Spleen (tissue), 11 donors: ENCODE data around the gene ITFG1. TPM values are rescaled to one million over a fixed set of nuclear protein-coding genes. Genes with fewer than 3 reads are reported as not detected.
A peak's percentile ranks its signal among the peaks of the same experiment; 100 is the strongest.

ENCODE experiments used
- DNase-seq: peaks from one replicate; pipeline ENCODE4 v3.0.0-alpha.2; 2020
- H3K27ac ChIP-seq, 8 donors: fragments of 200-600 bp; sonication (generic) in 7 of 8; 1 replicate in 4 of 8; 2 replicates in 4 of 8; pipeline versions ENCODE4 v1.5.0 to v1.8.0; 2016 to 2021; ENCODE audit warnings: inconsistent platforms in 4 of 8, mild to moderate bottlenecking in 4 of 8, moderate library complexity in 1 of 8
- H3K27me3 ChIP-seq, 7 donors: fragments of 200-600 bp; sonication (generic) in 6 of 7; replicated peaks in 1 of 7; 1 replicate in 4 of 7; 2 replicates in 3 of 7; pipeline versions ENCODE4 v1.5.0 to v1.8.0; 2016 to 2021; ENCODE audit warnings: inconsistent platforms in 3 of 7, mild to moderate bottlenecking in 1 of 7
- H3K36me3 ChIP-seq, 6 donors: fragments of 200-600 bp; sonication (generic) in 5 of 6; 1 replicate in 4 of 6; 2 replicates in 2 of 6; pipeline versions ENCODE4 v1.5.0 to v1.8.0; 2016 to 2021; ENCODE audit warnings: inconsistent platforms in 2 of 6
- H3K4me1 ChIP-seq, 6 donors: fragments of 200-600 bp; sonication (generic) in 5 of 6; 1 replicate in 3 of 6; 2 replicates in 3 of 6; pipeline versions ENCODE4 v1.5.0 to v1.8.0; 2016 to 2021; ENCODE audit warnings: inconsistent platforms in 3 of 6
- H3K4me3 ChIP-seq, 8 donors: fragments of 200-600 bp; sonication (generic) in 7 of 8; 1 replicate in 4 of 8; 2 replicates in 4 of 8; pipeline versions ENCODE4 v1.5.0 to v1.8.0; 2016 to 2021; ENCODE audit warnings: inconsistent platforms in 4 of 8, mild to moderate bottlenecking in 4 of 8, moderate library complexity in 2 of 8
- H3K9me3 ChIP-seq, 8 donors: fragments of 200-600 bp; sonication (generic) in 7 of 8; 1 replicate in 4 of 8; 2 replicates in 4 of 8; pipeline versions ENCODE4 v1.5.0 to v1.8.0; 2016 to 2021; ENCODE audit warnings: inconsistent platforms in 4 of 8
- POLR2A ChIP-seq, 3 donors: fragments of 450-650 bp; IDR thresholded peaks; one replicate each; pipeline ENCODE4 v1.5.1; 2017; ENCODE audit warnings: antibody characterized with exemption in 3 of 3, mild to moderate bottlenecking in 1 of 3
- POLR2AphosphoS5 ChIP-seq, 3 donors: sonication (generic); formaldehyde crosslinking; IDR thresholded peaks; one replicate each; pipeline ENCODE4 v1.5.1; 2017; ENCODE audit warnings: antibody characterized with exemption in 3 of 3
- WGBS, 5 donors: extraction: QIAGEN DNeasy Blood & Tissue Kit in 3 of 5; methylation state at CpG; one replicate each; pipeline versions ENCODE4 v1.1.5 to v1.1.7; 2013 to 2018; 5-methylcytosine and 5-hydroxymethylcytosine counted together
- intact Hi-C: fragments of 100-400 bp; cut with DNase I; formaldehyde crosslinking; loops from one replicate; pipeline ENCODE4 v1.15.0; 2023; ENCODE audit warnings: low total_unique reads
- polyA plus RNA-seq, 3 donors: library from polyadenylated mRNA; stranded (reverse); fragments of 200-250 nt; gene quantifications; one replicate each; pipeline ENCODE4 v1.2.1, GENCODE V29; 2013
- total RNA-seq, 7 donors: library from RNA; depleted of rRNA in 3 of 7; stranded (reverse); fragments of >200 nt in 3 of 7; fragmentation: NEBNext Ultra II Directional in 4 of 7; extraction: Animal tissue kit (Norgen Biotek cat#: 25700) in 4 of 7; gene quantifications; one replicate each; pipeline versions ENCODE4 v1.1.0 to v1.2.1, GENCODE V29; 2016 to 2021
- TF ChIP-seq, protein P1 (sequence below), 11 experiments: fragments of 200-600 bp in 7 of 11; fragments of 450-650 bp in 4 of 11; sonication (generic) in 4 of 11; IDR thresholded peaks in 8 of 11; conservative IDR thresholded peaks in 3 of 11; 1 replicate in 7 of 11; 2 replicates in 4 of 11; pipeline versions ENCODE4 v1.4.0 to v1.8.0; 2016 to 2021; ENCODE audit warnings: antibody characterized with exemption in 11 of 11, inconsistent platforms in 4 of 11, mild to moderate bottlenecking in 1 of 11
- donor health status: healthy with polysubstance abuse.
- donor health status: DM: no; HTN: no; CAD: no; lungs with moderate emphysema.
- donor health status: DM: no; HTN: no; CAD: no.
- donor health status: Bipolar disorder and iron deficiency.
- donor health status: healthy.
- donor health status: DM: no; HTN: no; CAD: no.
- donor health status: DM: yes; HTN: yes; CAD: no.

The ITFG1 gene
- total and polyA plus RNA-seq, 10 donors = 9.0 to 62.3 (median 47.6) TPM

DNA sequence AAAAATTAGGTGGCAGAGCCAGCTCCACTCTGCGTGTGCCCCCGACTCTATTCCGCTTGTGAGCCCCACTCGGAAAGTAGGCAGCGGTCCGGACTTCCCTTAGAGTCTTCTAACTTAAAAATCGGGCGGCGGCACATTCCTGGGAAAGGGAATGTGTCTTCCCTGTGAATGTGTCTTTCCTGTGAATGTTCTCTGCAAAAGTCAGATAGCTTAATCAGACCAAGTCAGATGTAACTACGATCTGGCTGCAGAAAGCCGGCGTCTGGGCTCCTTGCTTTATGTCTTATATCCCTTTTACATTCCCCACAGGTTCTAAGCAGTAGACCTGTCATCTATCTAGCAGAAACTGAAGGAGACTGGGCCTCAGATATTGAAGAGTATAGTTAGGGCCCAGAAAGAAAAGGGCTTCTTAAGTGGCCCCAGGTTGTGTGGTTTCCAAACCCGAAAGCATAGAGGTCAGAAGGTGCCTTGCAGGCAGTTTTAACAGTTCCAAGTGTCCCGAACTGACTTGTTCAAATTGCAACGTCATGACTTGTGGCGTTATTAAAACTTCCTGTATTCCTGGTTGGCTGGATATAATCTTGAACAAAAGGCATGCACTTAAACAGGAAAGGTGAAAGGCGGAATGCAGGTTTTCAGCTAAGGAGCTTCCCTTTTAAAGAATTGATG is 869 bp upstream of the ITFG1 start:
- Histone ChIP-seq H3K4me1 (peaks cover 28 to 92% (median 78%) of the 10 kb centered on the region in 6 donors), H3K27me3 (no peaks in the 10 kb centered on the region), H3K9me3 (no peaks in the 10 kb centered on the region), H3K36me3 (peaks cover 0 to 30% (median 3%) of the 10 kb centered on the region in 6 donors), H3K4me3 (peak overlapping the region; percentile 70 to 98 (median 88)), H3K27ac (peak overlapping the region; percentile 94 to 100 (median 98))
- TF ChIP-seq POLR2A (IDR thresholded peaks at IDR 0.05) = no peak
- TF ChIP-seq, protein P1, sequence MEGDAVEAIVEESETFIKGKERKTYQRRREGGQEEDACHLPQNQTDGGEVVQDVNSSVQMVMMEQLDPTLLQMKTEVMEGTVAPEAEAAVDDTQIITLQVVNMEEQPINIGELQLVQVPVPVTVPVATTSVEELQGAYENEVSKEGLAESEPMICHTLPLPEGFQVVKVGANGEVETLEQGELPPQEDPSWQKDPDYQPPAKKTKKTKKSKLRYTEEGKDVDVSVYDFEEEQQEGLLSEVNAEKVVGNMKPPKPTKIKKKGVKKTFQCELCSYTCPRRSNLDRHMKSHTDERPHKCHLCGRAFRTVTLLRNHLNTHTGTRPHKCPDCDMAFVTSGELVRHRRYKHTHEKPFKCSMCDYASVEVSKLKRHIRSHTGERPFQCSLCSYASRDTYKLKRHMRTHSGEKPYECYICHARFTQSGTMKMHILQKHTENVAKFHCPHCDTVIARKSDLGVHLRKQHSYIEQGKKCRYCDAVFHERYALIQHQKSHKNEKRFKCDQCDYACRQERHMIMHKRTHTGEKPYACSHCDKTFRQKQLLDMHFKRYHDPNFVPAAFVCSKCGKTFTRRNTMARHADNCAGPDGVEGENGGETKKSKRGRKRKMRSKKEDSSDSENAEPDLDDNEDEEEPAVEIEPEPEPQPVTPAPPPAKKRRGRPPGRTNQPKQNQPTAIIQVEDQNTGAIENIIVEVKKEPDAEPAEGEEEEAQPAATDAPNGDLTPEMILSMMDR (IDR thresholded peaks at IDR 0.05 in 8 of 11, conservative IDR thresholded peaks at IDR 0.05 in 3 of 11) = peak in 1 of 11 experiments; percentile 5
- WGBS, 5 donors = 1 to 3% (median 1%) methylated on average over 17 of the region's 17 CpGs
- intact Hi-C loops = loop anchor here (10.0 kb wide), 1 partner anchor 487 kb away; the partner anchor contains the start of gene DNAJA2
- no peak for DNase-seq

DNA sequence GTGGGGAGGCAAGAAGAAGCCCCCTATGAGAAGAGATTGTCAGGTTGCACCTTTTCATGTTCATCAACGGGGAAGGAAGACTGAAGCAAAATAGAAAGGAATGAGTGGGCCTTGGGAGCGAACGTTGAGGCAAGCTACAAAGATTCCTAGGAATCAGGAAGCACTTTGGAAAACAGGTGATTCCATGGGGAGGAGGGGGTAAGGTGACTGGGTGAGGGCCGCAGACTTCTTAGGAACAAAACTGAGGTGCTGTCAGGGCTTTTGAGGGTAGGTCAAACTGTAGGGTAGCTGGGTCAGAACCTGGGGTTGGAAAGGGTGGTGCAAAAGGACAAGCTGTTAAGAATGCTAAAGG is 528 bp downstream of the ITFG1 start:
- intact Hi-C loops = loop anchor here (10.0 kb wide), 1 partner anchor 486 kb away; the partner anchor contains the start of gene DNAJA2
- Histone ChIP-seq H3K27ac (peak overlapping the region; percentile 94 to 100 (median 98)), H3K36me3 (peaks cover 0 to 38% (median 5%) of the 10 kb centered on the region in 6 donors), H3K9me3 (no peaks in the 10 kb centered on the region), H3K4me3 (peak overlapping the region; percentile 70 to 98 (median 88)), H3K27me3 (no peaks in the 10 kb centered on the region), H3K4me1 (peaks cover 28 to 80% (median 72%) of the 10 kb centered on the region in 6 donors)
- 5 to 12% (median 8%) methylated on average over 4 of the region's 4 CpGs for WGBS, 5 donors
- no peak for DNase-seq
- TF ChIP-seq POLR2AphosphoS5 (IDR thresholded peaks at IDR 0.05) = no peak
- no peak for TF ChIP-seq POLR2A (IDR thresholded peaks at IDR 0.05)
- TF ChIP-seq, protein P1 (IDR thresholded peaks at IDR 0.05 in 8 of 11, conservative IDR thresholded peaks at IDR 0.05 in 3 of 11) = no peak

DNA sequence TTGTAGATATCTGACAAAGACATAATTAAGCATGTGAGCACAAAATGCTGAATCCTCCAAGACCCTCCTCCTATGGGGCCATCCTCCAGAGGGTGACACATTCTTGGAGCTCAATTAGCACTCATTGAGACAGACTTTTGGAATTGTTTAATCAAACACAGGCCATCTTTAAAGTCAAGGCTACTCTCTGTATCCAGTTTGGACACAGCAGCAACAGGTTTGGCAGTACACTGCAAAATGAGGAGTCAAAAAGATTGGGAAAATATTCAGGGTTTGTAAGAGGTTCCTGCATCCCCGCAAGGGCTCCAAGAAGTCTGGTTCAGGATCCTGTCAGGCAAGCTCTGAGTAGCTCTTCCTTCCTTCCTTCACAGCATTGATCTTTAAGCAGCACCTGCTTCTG is 1.3 kb downstream of the ITFG1 start:
- Histone ChIP-seq H3K4me3 (peak overlapping the region in 4 of 8 donors; percentile 88 to 98 (median 92)), H3K9me3 (no peaks in the 10 kb centered on the region), H3K4me1 (peaks cover 23 to 79% (median 67%) of the 10 kb centered on the region in 6 donors), H3K27ac (peak overlapping the region in 3 of 8 donors; percentile 97 to 98 (median 98)), H3K27me3 (no peaks in the 10 kb centered on the region), H3K36me3 (peaks cover 0 to 41% (median 7%) of the 10 kb centered on the region in 6 donors)
- DNase-seq = no peak
- TF ChIP-seq POLR2A (IDR thresholded peaks at IDR 0.05) (no peak), POLR2AphosphoS5 (IDR thresholded peaks at IDR 0.05) (no peak)
- TF ChIP-seq, protein P1 (IDR thresholded peaks at IDR 0.05 in 8 of 11, conservative IDR thresholded peaks at IDR 0.05 in 3 of 11) = no peak
- WGBS, 5 donors = 67 to 75% (median 73%) methylated on average over 1 of the region's 1 CpG
- intact Hi-C loops = loop anchor here (10.0 kb wide), 1 partner anchor 485 kb away; the partner anchor contains the start of gene DNAJA2

DNA sequence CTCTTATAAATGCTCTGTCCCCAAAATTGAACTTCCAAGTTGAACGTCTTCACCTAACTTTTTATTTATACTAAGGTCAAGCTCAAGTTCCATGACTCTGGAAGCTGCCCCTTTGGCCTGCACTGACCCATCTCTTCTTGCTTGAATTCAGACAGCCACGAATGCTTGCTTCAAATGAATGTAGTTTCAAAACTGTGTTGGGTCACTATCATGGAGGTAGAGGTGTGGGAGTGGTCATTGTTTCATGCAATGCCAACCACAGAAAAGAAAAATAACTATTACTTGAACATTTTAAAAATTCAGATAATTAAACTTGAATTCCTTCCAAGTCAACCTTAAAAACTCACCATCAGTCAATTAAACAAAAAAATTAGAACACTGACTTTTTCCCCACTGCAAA is 2.5 kb downstream of the ITFG1 start:
- intact Hi-C loops = no loop called here
- no peak overlapping the region for H3K4me3 ChIP-seq
- no peak for DNase-seq
- WGBS, 5 donors = 84 to 88% (median 86%) methylated on average over 2 of the region's 2 CpGs
- H3K27me3 ChIP-seq = no peaks in the 10 kb centered on the region
- no peak overlapping the region for H3K27ac ChIP-seq
- H3K36me3 ChIP-seq = peaks cover 0 to 52% (median 12%) of the 10 kb centered on the region in 6 donors
- H3K4me1 ChIP-seq = peaks cover 15 to 67% (median 54%) of the 10 kb centered on the region in 6 donors
- H3K9me3 ChIP-seq = no peaks in the 10 kb centered on the region
- no peak for TF ChIP-seq POLR2AphosphoS5 (IDR thresholded peaks at IDR 0.05)
- TF ChIP-seq, protein P1 (IDR thresholded peaks at IDR 0.05 in 8 of 11, conservative IDR thresholded peaks at IDR 0.05 in 3 of 11) = no peak
- no peak for TF ChIP-seq POLR2A (IDR thresholded peaks at IDR 0.05)
